ENCODE measurements around the gene PIK3AP1. TPM values are rescaled to one million over a fixed set of nuclear protein-coding genes. Genes with fewer than 3 reads are reported as not detected.

PIK3AP1 gene
- total RNA-seq, 4 donors from 2014 or later = 3.1 to 15.5 (median 5.5) TPM

- WGBS, 2 donors (ENCODE audit: low coverage in 1 of 2) = 77 to 84% methylated on average over 6 to 7 of the region's 8 CpGs
- Histone ChIP-seq H3K36me3 (no peaks in the 10 kb centered on the region), H3K27me3 (no peaks in the 10 kb centered on the region), H3K9me3 (no peaks in the 10 kb centered on the region), H3K4me1 (no peaks in the 10 kb centered on the region), H3K4me3 (no peak overlapping the region), H3K27ac (no peak overlapping the region)
- no peak for TF ChIP-seq CTCF (IDR thresholded peaks at IDR 0.05)
- TF ChIP-seq POLR2A (IDR thresholded peaks at IDR 0.05) = no peak
- no peak for TF ChIP-seq POLR2AphosphoS5 (IDR thresholded peaks at IDR 0.05)
- no peak for TF ChIP-seq EP300 (IDR thresholded peaks at IDR 0.05)
- no peak for ATAC-seq
These were observed 32.8 kb downstream of the PIK3AP1 start for GRCh38 chr10:96687317-96688012.

GRCh38 chr10:96686514-96686913 lies 33.8 kb downstream of the PIK3AP1 start:
- no peaks in the 10 kb centered on the region for H3K36me3 ChIP-seq
- no peaks in the 10 kb centered on the region for H3K9me3 ChIP-seq
- no peak overlapping the region for H3K4me3 ChIP-seq
- H3K4me1 ChIP-seq = no peaks in the 10 kb centered on the region
- H3K27me3 ChIP-seq = no peaks in the 10 kb centered on the region
- TF ChIP-seq EP300 (IDR thresholded peaks at IDR 0.05) (no peak), CTCF (IDR thresholded peaks at IDR 0.05) (no peak), POLR2A (IDR thresholded peaks at IDR 0.05) (no peak), POLR2AphosphoS5 (IDR thresholded peaks at IDR 0.05) (no peak)
- no peak overlapping the region for H3K27ac ChIP-seq
- no peak for ATAC-seq
- WGBS, 2 donors (ENCODE audit: low coverage in 1 of 2) = 81 to 83% methylated on average over 5 to 7 of the region's 7 CpGs

- no peak overlapping the region for H3K27ac ChIP-seq
- TF ChIP-seq POLR2A (IDR thresholded peaks at IDR 0.05) (no peak), EP300 (IDR thresholded peaks at IDR 0.05) (no peak), POLR2AphosphoS5 (IDR thresholded peaks at IDR 0.05) (no peak), CTCF (IDR thresholded peaks at IDR 0.05) (no peak)
- WGBS, 2 donors (ENCODE audit: low coverage in 1 of 2) = 65 to 87% methylated on average over 2 to 3 of the region's 3 CpGs
These were observed 35.0 kb downstream of the PIK3AP1 start for GRCh38 chr10:96685306-96685705.

GRCh38 chr10:96684826-96685225 lies 35.5 kb downstream of the PIK3AP1 start:
- peaks cover 1% of the 10 kb centered on the region for H3K27me3 ChIP-seq
- no peaks in the 10 kb centered on the region for H3K4me1 ChIP-seq
- no peaks in the 10 kb centered on the region for H3K36me3 ChIP-seq
- H3K9me3 ChIP-seq = no peaks in the 10 kb centered on the region
- WGBS, 2 donors (ENCODE audit: low coverage in 1 of 2) = 67 to 71% methylated on average over 3 to 4 of the region's 4 CpGs
- no peak overlapping the region for H3K4me3 ChIP-seq
- TF ChIP-seq POLR2A (IDR thresholded peaks at IDR 0.05) = no peak
- no peak for TF ChIP-seq POLR2AphosphoS5 (IDR thresholded peaks at IDR 0.05)
- no peak for TF ChIP-seq CTCF (IDR thresholded peaks at IDR 0.05)
- TF ChIP-seq EP300 (IDR thresholded peaks at IDR 0.05) = no peak
- no peak overlapping the region for H3K27ac ChIP-seq
- ATAC-seq = no peak

More at GRCh38 chr10:96685306-96685705, 35.0 kb downstream of the PIK3AP1 start:
- Histone ChIP-seq H3K4me3 (no peak overlapping the region), H3K27me3 (no peaks in the 10 kb centered on the region), H3K4me1 (no peaks in the 10 kb centered on the region), H3K9me3 (no peaks in the 10 kb centered on the region), H3K36me3 (no peaks in the 10 kb centered on the region)
- ATAC-seq = no peak

- H3K36me3 ChIP-seq = no peaks in the 10 kb centered on the region
- 52 to 65% methylated on average over 2 of the region's 2 CpGs for WGBS, 2 donors (ENCODE audit: low coverage in 1 of 2)
- peaks cover 6% of the 10 kb centered on the region for H3K27me3 ChIP-seq
- no peak for TF ChIP-seq POLR2A (IDR thresholded peaks at IDR 0.05)
- no peak for TF ChIP-seq EP300 (IDR thresholded peaks at IDR 0.05)
- no peak for TF ChIP-seq CTCF (IDR thresholded peaks at IDR 0.05)
- no peak for TF ChIP-seq POLR2AphosphoS5 (IDR thresholded peaks at IDR 0.05)
- H3K27ac ChIP-seq = no peak overlapping the region
- no peaks in the 10 kb centered on the region for H3K9me3 ChIP-seq
- no peak for ATAC-seq
- no peaks in the 10 kb centered on the region for H3K4me1 ChIP-seq
- H3K4me3 ChIP-seq = no peak overlapping the region
These were observed 36.6 kb downstream of the PIK3AP1 start for GRCh38 chr10:96683710-96684109.

Data from gastroesophageal sphincter (tissue), 4 donors.